BE2C (cell line): Measurements from ENCODE around the gene PXMP4.
"Not testable (repeated sequence)": the region's sequence is repeated elsewhere in the genome, so short reads cannot be mapped to it uniquely, and the experiment has no call there.

Source experiments
- DNase-seq: peaks from one replicate; pipeline ENCODE4 v3.0.0-alpha.2; 2020
- H3K27me3 ChIP-seq: fragments of 250-450 bp; sonication (Bioruptor Pico); 2 replicates; pipeline ENCODE4 v1.5.1; 2020; ENCODE audit warnings: mild to moderate bottlenecking
- H3K36me3 ChIP-seq: fragments of 250-450 bp; sonication (Bioruptor Pico); 2 replicates; pipeline ENCODE4 v1.5.1; 2020; ENCODE audit warnings: mild to moderate bottlenecking
- H3K4me1 ChIP-seq: fragments of 250-450 bp; sonication (Bioruptor Pico); 2 replicates; pipeline ENCODE4 v1.5.1; 2020
- H3K4me3 ChIP-seq: 2 replicates; pipeline ENCODE4 v1.5.1; 2011; ENCODE audit warnings: low read depth, low read length
- H3K9me3 ChIP-seq: fragments of 250-450 bp; sonication (Bioruptor Pico); 2 replicates; pipeline ENCODE4 v1.5.1; 2020
- TF ChIP-seq, protein P1 (sequence below): IDR thresholded peaks from 2 replicates; pipeline ENCODE4 v1.5.1; 2012; ENCODE audit warnings: mild to moderate bottlenecking, low read depth, low read length

Gene PXMP4

DNA sequence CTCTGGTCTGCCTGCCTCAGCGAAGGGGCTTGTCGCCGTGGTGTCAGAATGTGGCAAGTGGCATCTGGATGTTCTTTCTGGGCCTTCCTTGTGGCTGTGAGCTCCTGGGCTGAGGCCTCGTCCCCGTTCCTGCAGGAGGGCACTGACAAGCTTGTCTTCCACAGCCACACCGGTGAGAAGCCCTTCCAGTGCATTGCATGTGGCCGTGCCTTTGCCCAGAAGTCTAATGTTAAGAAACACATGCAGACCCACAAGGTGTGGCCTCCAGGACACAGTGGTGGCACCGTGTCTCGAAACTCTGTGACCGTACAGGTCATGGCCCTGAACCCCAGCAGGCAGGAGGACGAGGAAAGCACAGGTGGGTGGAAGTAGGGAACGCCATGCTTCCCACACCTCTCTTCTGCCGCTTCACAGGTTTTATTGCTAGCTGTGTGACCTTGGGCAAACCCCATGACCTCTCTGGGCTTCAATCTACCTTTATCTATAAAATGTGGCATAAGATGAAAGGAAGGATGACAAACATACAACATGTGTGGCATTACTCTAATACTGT is 41.7 kb upstream of the PXMP4 start:
- TF ChIP-seq, protein P1, sequence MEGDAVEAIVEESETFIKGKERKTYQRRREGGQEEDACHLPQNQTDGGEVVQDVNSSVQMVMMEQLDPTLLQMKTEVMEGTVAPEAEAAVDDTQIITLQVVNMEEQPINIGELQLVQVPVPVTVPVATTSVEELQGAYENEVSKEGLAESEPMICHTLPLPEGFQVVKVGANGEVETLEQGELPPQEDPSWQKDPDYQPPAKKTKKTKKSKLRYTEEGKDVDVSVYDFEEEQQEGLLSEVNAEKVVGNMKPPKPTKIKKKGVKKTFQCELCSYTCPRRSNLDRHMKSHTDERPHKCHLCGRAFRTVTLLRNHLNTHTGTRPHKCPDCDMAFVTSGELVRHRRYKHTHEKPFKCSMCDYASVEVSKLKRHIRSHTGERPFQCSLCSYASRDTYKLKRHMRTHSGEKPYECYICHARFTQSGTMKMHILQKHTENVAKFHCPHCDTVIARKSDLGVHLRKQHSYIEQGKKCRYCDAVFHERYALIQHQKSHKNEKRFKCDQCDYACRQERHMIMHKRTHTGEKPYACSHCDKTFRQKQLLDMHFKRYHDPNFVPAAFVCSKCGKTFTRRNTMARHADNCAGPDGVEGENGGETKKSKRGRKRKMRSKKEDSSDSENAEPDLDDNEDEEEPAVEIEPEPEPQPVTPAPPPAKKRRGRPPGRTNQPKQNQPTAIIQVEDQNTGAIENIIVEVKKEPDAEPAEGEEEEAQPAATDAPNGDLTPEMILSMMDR, result no peak
- H3K4me1 ChIP-seq, result no peaks in the 10 kb centered on the region
- no peak overlapping the region for H3K4me3 ChIP-seq
- DNase-seq, result no peak
- no peaks in the 10 kb centered on the region for H3K36me3 ChIP-seq
- no peaks in the 10 kb centered on the region for H3K9me3 ChIP-seq
- no peaks in the 10 kb centered on the region for H3K27me3 ChIP-seq

DNA sequence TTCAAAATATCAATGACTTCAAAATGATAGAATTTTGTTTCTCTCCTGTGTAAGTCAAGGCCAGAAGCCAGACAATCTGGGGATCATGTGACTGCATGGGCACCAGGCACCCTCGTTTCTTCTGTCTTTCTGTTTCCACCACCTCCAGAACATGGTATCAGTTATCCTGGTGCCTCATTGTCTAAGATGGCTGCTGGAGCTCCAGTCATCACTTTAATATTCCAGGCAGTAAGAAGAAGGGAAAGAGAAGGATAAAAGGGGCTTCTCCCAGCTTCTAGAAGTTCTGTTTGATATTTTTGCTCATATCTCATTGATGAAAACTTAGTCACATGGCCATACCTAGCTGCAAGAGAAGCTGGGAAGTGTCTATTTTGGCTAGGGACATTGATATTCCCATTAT is 37.3 kb upstream of the PXMP4 start:
- no peaks in the 10 kb centered on the region for H3K9me3 ChIP-seq
- no peaks in the 10 kb centered on the region for H3K36me3 ChIP-seq
- TF ChIP-seq, protein P1, result no peak
- H3K4me3 ChIP-seq, result no peak overlapping the region
- no peaks in the 10 kb centered on the region for H3K4me1 ChIP-seq
- no peaks in the 10 kb centered on the region for H3K27me3 ChIP-seq
- DNase-seq, result no peak

DNA sequence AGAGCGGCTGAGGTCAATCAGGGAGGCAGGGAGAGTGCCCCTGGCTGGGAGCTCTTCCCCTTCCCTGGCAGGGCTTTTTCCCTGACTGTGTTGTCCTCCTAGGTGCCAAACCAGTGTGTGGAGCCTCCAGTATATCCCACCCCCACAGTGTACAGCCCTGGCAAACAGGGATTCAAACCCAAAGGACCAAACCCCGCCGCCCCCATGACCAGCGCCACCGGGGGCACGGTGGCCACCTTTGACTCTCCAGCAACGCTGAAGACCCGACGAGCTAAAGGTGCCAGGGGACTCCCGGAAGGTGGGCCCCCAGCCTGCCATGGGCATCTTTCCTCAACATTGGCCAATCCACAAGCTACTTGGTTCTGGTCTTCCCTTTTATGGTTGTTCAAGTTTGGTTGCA is 36.9 kb upstream of the PXMP4 start:
- H3K4me1 ChIP-seq, result no peaks in the 10 kb centered on the region
- H3K36me3 ChIP-seq, result no peaks in the 10 kb centered on the region
- no peak overlapping the region for H3K4me3 ChIP-seq
- TF ChIP-seq, protein P1, result no peak
- H3K9me3 ChIP-seq, result no peaks in the 10 kb centered on the region
- DNase-seq, result no peak
- H3K27me3 ChIP-seq, result no peaks in the 10 kb centered on the region

DNA sequence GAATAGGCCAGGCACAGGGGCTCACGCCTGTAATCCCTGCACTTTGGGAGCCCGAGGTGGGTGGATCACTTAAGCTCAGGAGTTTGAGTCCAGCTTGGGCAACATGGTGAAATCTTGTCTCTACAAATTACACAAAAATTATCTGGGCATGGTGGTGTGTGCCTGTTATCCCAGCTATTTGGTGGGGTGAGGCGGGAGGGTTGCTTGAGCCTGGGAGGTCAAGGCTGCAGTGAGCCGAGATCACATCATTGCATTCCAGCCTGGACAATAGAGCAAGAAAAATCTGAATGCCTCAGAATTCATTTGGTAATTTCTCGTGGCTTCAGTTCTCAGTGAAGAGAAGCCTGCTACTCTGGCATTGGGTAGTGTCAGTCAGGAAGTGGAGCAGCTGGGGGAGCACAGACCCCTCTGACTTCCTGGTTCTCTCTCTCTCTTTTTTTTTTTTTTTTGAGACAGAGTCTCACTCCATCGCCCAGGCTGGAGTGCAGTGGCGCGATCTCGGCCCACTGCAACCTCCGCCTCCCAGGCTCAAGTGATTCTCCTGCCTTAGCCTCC is 35.9 kb upstream of the PXMP4 start:
- not testable (repeated sequence) for H3K27me3 ChIP-seq, H3K4me3 ChIP-seq, DNase-seq, H3K9me3 ChIP-seq, H3K4me1 ChIP-seq, H3K36me3 ChIP-seq

DNA sequence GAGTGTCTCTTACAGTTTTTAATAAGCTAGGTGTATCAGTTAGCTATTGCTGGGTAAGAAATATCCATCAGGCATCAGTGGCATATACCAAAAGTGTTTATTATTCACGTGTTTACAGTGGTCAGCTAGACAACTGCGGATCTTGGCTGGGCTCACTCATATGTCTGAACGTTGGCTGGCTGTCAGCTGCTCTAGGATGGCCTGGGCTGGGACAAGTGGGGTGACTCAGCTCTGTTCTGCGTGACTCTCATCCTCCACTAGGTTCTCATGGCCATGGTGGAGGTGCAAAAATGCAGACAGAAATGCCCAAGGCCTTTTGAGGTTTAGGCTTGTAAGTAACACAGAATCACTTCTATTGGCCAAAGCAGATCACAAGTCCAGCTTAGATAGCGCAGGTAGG is 33.7 kb upstream of the PXMP4 start:
- DNase-seq, result no peak
- no peaks in the 10 kb centered on the region for H3K9me3 ChIP-seq
- H3K36me3 ChIP-seq, result no peaks in the 10 kb centered on the region
- H3K4me1 ChIP-seq, result no peaks in the 10 kb centered on the region
- H3K27me3 ChIP-seq, result no peaks in the 10 kb centered on the region
- no peak overlapping the region for H3K4me3 ChIP-seq
- TF ChIP-seq, protein P1, result no peak

DNA sequence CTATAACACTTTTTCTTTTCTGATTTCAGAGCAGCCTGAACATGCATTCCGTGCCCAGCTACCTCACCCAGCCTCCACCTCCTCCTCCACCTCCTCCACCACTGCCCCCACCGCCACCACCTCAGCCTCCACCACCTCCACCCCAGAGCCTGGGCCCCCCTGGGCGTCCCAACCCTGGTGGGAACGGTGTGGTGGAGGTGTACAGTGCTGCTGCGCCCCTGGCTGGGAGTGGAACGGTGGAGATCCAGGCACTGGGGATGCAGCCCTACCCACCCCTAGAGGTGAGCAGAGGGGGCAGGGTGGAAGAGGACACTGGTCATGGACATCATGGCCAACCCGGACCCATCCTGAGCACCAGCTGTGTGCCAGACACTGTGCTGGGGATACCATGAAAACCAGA is 33.0 kb upstream of the PXMP4 start:
- DNase-seq, result no peak
- H3K4me3 ChIP-seq, result no peak overlapping the region
- TF ChIP-seq, protein P1, result no peak
- no peaks in the 10 kb centered on the region for H3K9me3 ChIP-seq
- no peaks in the 10 kb centered on the region for H3K27me3 ChIP-seq
- no peaks in the 10 kb centered on the region for H3K36me3 ChIP-seq
- H3K4me1 ChIP-seq, result no peaks in the 10 kb centered on the region

DNA sequence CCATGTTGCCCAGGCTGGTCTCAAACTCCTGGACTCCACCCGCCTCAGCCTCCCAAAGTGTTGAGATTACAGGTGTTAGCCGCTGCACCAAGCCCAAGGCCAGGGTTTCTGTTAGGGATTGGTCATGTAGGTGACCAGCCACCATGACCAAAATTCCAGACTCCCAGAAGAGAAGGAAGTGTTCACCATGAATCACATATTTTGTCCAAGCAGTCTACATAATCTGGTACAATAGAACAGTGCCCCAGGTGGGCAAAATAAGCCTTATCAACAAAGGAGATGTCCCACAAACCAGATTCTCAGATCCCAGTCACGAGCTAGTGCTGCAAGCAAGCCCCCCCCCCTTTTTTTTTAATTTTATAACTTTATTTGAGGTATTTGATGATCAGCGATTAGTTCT is 31.7 kb upstream of the PXMP4 start:
- no peaks in the 10 kb centered on the region for H3K36me3 ChIP-seq
- H3K4me1 ChIP-seq, result no peaks in the 10 kb centered on the region
- H3K4me3 ChIP-seq, result no peak overlapping the region
- TF ChIP-seq, protein P1, result no peak
- DNase-seq, result no peak
- no peaks in the 10 kb centered on the region for H3K9me3 ChIP-seq
- H3K27me3 ChIP-seq, result no peaks in the 10 kb centered on the region
